Stomach (tissue), 4 donors: ENCODE results near the gene NPFF.

Source experiments
- EP300 ChIP-seq: sonication (generic); formaldehyde crosslinking; IDR thresholded peaks from one replicate; pipeline ENCODE4 v1.6.1; 2017; ENCODE audit warnings: antibody characterized with exemption
- POLR2A ChIP-seq, 4 donors: fragments of 450-650 bp; IDR thresholded peaks; one replicate each; pipeline ENCODE4 v1.6.1; 2016; ENCODE audit warnings: antibody characterized with exemption in 4 of 4, control low read depth in 2 of 4, mild to moderate bottlenecking in 1 of 4, moderate library complexity in 1 of 4
- POLR2AphosphoS5 ChIP-seq, 3 donors: sonication (generic); formaldehyde crosslinking; IDR thresholded peaks; one replicate each; pipeline ENCODE4 v1.6.1; 2016; ENCODE audit warnings: antibody characterized with exemption in 3 of 3
- TF ChIP-seq, protein P1 (sequence below), 7 experiments: fragments of 450-650 bp in 4 of 7; fragments of 200-600 bp in 3 of 7; sonication (generic) in 3 of 7; IDR thresholded peaks; one replicate each; pipeline ENCODE4 v1.5.1; 2016 to 2019; ENCODE audit warnings: antibody characterized with exemption in 7 of 7, control low read depth in 2 of 7, mild to moderate bottlenecking in 1 of 7

GRCh38 chr12:53474077-53474476 is 33.2 kb downstream of the NPFF start:
- TF ChIP-seq POLR2AphosphoS5 (IDR thresholded peaks at IDR 0.05), result no peak
- TF ChIP-seq, protein P1, sequence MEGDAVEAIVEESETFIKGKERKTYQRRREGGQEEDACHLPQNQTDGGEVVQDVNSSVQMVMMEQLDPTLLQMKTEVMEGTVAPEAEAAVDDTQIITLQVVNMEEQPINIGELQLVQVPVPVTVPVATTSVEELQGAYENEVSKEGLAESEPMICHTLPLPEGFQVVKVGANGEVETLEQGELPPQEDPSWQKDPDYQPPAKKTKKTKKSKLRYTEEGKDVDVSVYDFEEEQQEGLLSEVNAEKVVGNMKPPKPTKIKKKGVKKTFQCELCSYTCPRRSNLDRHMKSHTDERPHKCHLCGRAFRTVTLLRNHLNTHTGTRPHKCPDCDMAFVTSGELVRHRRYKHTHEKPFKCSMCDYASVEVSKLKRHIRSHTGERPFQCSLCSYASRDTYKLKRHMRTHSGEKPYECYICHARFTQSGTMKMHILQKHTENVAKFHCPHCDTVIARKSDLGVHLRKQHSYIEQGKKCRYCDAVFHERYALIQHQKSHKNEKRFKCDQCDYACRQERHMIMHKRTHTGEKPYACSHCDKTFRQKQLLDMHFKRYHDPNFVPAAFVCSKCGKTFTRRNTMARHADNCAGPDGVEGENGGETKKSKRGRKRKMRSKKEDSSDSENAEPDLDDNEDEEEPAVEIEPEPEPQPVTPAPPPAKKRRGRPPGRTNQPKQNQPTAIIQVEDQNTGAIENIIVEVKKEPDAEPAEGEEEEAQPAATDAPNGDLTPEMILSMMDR (IDR thresholded peaks at IDR 0.05), result no peak
- no peak for TF ChIP-seq POLR2A (IDR thresholded peaks at IDR 0.05)
- TF ChIP-seq EP300, result no peak
